CD4-positive, alpha-beta T cell treated with Interleukin-17A for 4 hours (primary cell): ENCODE data around the gene WDR6.

Experiments
- DNase-seq: peaks from one replicate; pipeline ENCODE4 v3.0.0-alpha.2; 2020; ENCODE audit warnings: mixed read lengths

WDR6 gene

DNA sequence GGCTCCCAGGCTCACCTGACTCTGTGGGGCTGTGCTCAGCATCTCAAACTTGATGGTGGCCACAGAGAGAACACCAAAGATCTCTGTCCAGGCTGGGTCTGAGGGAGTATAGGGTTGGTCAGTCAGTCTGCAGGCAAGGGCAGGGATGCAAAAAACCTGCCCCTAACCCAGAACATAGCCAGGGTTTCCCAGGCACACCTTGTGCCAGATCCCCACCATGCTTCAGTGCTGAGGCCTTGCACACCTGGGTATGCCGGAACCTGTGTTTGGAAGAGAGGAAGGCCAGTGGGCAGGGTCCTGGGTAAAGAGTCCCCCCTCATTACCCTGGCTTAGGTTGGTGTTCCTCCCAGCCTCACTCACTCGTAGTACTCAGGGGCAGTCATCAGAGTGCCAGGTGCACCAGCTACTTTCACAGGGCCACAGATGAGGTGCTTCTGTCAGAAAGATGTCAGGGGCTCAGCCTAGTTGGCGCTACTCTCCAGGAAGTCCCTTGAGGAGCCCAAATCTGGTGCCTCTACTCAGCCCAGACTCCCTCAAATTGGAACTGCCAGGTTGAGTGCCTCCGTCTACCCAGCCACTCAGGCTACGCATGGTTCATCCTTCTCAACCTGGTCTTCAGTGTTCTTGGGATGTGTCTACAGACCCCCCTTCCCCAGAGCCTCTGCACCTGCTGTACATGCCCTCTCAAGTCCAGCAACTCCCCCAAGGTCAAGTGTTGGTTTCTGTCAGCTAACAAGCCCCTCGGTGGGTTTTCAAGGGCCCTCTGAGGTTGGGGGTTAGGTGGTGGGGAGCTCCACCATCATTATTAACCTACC lies 9.4 kb downstream of the WDR6 start:
- no peak for DNase-seq

DNA sequence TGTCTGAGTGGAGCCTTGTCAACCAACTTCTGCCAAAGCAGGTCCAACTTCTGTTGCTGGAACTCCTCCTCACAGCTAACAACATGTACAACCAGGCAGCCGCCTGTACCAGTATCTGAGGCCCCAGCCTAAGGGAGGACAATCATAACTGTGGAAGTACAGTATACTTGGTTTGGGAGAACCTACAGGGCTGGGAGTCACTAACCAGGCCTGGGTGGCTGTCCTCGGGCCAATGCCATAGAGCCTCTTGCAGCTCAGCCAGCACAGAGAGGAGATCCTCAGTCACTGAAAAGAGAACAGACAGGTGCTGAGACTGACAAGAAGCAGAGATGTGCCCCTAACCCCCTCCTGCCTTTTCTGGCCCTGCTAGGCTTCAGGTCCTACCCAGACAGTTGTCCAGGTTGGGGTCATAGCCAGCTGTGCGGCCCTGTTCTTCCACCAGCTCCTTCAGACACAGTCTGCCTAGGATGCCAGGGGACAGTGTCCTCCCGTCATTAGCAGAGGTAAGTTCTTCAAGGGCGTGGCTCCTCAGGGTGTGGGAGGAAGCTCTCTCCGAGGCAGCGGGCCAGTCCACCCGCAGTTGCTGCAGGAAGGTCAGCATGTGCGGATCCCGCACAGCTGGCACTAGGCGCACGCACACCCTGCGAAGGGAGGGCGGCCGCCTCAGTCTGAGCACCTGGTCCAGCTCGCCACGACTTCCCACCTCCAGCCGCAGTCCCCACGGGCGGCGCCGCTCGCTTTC lies 10.2 kb downstream of the WDR6 start:
- DNase-seq: no peak

- DNase-seq: peak; percentile 60
These were observed 10.9 kb downstream of the WDR6 start, which contains the start of gene DALRD3 for GRCh38 chr3:49017971-49018706. Gene DALRD3, minus strand, starts transcription at chr3:49018580. Its CDS starts 16 bp downstream, at chr3:49018564.

- DNase-seq: no peak
These were observed 11.5 kb downstream of the WDR6 start for GRCh38 chr3:49018707-49019006.

DNA sequence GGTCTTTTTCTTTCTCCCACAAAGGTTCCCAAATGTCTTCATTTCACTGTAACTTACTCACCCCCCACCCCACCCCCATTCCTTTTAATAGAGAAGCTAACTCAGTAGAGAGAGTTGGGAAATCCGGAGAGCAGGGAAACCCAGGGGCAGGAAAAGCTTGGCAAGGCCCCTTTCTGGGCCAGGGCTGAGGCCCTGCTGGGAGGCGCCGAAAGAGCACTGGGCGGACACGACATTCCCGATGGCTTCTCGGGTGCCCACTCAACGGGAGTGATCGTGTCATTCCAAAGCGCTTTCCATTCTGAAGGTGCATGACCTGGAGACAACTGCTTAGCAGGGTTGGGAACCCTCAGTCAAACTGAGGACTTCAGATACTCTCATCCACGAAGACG lies 12.7 kb downstream of the WDR6 start:
- no peak for DNase-seq

DNA sequence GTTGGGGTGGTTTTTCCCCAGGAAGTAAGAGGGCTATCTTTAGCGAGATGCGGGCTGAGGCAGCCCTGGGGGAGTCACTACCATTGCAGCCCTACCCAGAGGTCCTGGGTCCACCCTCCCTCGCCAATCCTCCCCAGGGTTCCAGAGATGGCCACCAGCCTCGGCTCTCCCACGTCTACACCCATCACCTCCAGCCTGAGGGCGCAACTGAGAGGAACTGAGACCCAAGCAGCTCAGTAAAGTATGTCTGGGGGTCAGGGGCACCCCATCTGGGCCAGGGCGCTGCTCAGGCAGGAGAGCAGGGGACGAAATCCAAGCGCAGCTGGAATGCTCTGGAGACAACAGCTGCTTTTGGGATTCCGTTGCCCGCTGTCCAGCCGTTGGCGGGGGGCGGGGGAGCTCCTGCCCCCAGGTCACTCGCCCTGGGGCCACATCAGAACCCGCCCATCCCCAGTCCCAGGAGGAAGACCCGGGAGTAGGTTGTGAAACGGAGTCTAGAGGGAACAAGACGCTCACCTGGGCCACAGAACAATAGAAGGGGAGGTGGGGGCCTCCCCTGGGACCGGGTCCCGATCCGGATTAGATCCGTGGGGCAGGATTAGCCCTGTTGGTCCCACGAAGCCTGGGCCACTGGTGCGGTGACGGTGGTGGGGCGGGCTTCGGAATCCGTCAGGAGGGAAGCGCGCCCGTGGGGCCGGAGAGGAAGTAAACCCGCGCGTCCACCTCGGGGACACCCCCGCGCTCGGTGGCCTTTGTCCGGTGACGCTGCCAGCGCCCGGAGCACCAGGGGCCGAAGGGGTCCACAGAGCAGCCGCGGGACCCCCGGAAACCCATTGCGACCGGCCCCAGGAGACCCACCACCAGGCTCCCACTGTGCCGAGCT lies 13.4 kb downstream of the WDR6 start:
- DNase-seq: peak; percentile 34

GRCh38 chr3:49021213-49021812 lies 14.1 kb downstream of the WDR6 start:
- DNase-seq: peak; percentile 100

- peak; percentile 92 for DNase-seq
These were observed 14.9 kb downstream of the WDR6 start, which contains the start of gene NDUFAF3 for GRCh38 chr3:49021813-49022687. Gene NDUFAF3, plus strand, starts transcription at chr3:49022121. Its CDS starts 24 bp downstream, at chr3:49022145.

DNA sequence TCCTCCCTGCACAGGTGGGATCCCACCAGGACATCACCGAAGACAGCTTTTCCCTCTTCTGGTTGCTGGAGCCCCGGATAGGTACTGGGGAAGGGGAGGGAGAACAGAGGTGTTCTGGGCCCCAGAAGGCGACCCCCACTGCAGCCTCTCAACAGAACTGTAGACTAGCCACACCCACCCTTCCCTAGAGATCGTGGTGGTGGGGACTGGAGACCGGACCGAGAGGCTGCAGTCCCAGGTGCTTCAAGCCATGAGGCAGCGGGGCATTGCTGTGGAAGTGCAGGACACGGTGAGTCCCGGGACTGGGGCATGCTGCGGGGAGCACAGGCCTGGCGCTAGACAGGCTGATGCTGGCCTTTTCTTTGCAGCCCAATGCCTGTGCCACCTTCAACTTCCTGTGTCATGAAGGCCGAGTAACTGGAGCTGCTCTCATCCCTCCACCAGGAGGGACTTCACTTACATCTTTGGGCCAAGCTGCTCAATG lies 15.5 kb downstream of the WDR6 start:
- no peak for DNase-seq

GRCh38 chr3:49023775-49024174 lies 16.6 kb downstream of the WDR6 start:
- no peak for DNase-seq

DNA sequence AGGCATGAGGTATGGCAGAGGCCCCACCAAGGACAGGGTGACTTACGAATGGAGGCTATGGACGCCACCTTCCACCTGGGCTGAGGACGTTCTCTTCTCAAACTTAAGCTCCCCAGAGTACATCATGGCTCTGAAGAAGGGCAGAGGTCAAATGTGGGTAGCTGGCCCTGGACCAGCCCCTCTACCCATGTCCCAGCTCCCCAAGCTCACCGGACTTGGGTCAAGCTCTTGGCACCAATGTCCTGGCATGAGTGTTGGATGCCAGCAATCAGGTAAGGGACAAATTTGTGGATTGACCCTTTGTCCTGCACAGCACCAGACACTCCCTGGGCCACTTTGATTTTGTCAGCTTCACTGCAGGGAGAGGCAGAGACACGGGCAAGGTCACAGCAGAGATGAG lies 17.3 kb downstream of the WDR6 start:
- DNase-seq: no peak

GRCh38 chr3:49025005-49025792 lies 18.0 kb downstream of the WDR6 start:
- DNase-seq: no peak

DNA sequence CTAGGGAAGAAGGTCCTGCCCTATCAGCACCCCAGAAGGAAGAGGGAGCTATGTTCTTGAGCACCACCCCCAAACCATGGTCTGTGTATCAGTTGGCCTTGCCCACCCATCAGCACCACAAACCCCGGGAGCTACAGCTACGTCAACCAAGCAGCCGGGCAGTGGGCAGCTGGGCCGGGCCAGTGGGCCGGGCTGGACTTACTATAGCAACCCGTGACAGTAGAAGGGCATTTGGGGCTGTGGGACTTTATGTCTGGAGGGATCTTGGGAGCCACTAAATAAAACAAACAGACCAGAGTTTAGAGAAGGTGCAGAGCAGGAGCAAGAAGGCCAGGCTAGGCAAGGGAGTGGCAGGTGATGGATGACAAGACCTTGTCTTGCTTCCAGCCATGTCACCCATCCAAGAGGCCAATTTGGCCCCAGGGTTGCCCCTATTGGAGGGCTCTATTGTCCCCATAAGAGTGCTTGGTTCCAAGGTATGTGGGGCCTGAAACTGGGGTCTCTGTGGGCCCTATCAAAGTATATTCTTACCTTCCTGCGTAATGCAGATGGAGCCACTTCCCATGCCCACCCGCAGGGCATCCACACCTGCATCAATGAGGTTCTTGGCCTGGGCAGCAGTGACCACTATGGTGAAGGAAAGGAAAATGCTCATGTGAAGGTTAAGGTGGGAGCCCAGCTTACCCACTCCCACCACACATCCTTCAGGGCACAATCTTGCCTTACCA lies 18.8 kb downstream of the WDR6 start:
- no peak for DNase-seq

- DNase-seq: no peak
These were observed 19.3 kb downstream of the WDR6 start for GRCh38 chr3:49026536-49026935.

DNA sequence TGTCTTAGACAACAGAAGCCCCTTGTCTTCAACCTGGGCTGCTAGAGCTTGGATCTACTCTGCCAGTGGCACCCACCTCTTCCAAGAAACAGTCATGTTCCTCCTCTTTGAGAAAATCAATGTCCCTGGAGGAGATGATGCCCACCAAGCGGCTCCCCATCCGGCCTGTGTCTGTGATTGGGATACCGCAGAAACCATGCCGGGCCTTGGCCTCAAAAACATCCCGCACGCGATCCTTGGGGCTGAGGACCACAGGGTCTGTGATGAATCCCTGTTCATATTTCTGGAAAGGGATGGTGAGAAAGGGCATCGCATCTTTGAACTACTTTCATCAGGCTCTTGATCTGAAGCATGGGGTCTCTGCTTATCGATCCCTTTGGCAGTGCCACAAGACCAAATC lies 20.4 kb downstream of the WDR6 start:
- DNase-seq: no peak

DNA sequence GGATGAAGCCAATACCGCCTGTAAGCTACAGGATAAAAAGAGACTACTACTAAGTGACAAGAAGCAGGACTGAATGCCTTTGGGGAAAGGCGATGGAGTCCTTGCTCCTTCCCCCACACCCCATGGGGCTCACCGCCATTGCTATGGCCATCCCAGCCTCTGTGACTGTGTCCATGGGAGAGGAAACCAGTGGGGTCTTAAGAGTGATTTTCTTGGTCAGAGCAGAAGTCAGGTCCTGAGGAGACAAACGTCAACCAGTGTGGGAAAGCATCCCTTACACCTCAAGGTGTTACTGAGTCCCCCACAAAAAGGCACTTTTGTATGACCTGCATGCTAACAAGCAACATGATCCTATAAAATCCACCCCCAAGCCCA lies 21.1 kb downstream of the WDR6 start:
- DNase-seq: no peak

- DNase-seq: peak; percentile 95
These were observed 21.7 kb downstream of the WDR6 start, which contains the start of gene IMPDH2 for GRCh38 chr3:49028673-49029562. Gene IMPDH2, minus strand, starts transcription at chr3:49029398. Its CDS starts 48 bp downstream, at chr3:49029350.

DNA sequence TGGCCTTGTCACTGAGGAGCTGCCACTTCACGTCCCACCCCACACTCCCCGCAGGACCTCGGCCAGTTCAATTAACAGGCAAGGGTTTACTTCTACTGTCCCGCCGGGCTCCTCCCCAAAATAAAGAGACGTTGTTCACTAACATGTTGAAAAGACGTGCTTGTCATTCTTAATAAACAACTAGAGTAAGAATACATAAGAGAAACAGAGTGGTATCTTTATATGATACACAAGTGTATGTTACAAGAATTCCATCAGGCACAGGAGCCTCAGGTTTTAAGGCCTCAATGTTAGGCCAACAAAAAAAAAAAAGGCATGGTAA lies 22.3 kb downstream of the WDR6 start:
- no peak for DNase-seq
